ENCODE results near the gene ARL10. TPM values are rescaled to one million over a fixed set of nuclear protein-coding genes. Genes with fewer than 3 reads are reported as not detected.

Gene ARL10
- total RNA-seq, 1 donor: 13.4 TPM

GRCh38 chr5:176394096-176394495, 28.8 kb downstream of the ARL10 start:
- no peak for TF ChIP-seq CTCF (IDR thresholded peaks at IDR 0.05; ENCODE audit: insufficient read depth, low read depth, low read length)
- no peak for DNase-seq (ENCODE audit: low read depth)

GRCh38 chr5:176394881-176395675, 29.8 kb downstream of the ARL10 start:
- TF ChIP-seq CTCF (IDR thresholded peaks at IDR 0.05; ENCODE audit: insufficient read depth, low read depth, low read length): no peak
- H3K4me3 ChIP-seq (ENCODE audit: low read depth, low read length): no peak overlapping the region
- DNase-seq (ENCODE audit: low read depth): peak; percentile 73

More at GRCh38 chr5:176394096-176394495, 28.8 kb downstream of the ARL10 start:
- no peak overlapping the region for H3K4me3 ChIP-seq (ENCODE audit: low read depth, low read length)

GRCh38 chr5:176396330-176396729, 31.0 kb downstream of the ARL10 start:
- H3K4me3 ChIP-seq (ENCODE audit: low read depth, low read length): no peak overlapping the region
- no peak for TF ChIP-seq CTCF (IDR thresholded peaks at IDR 0.05; ENCODE audit: insufficient read depth, low read depth, low read length)
- peak; percentile 69 for DNase-seq (ENCODE audit: low read depth)

- no peak for DNase-seq (ENCODE audit: low read depth)
- no peak overlapping the region for H3K4me3 ChIP-seq (ENCODE audit: low read depth, low read length)
- TF ChIP-seq CTCF (IDR thresholded peaks at IDR 0.05; ENCODE audit: insufficient read depth, low read depth, low read length): no peak
These were observed 32.6 kb downstream of the ARL10 start for GRCh38 chr5:176397736-176398420.

- no peak overlapping the region for H3K4me3 ChIP-seq (ENCODE audit: low read depth, low read length)
- no peak for TF ChIP-seq CTCF (IDR thresholded peaks at IDR 0.05; ENCODE audit: insufficient read depth, low read depth, low read length)
- no peak for DNase-seq (ENCODE audit: low read depth)
These were observed 35.3 kb downstream of the ARL10 start for GRCh38 chr5:176400382-176401156.

- no peak for DNase-seq (ENCODE audit: low read depth)
- H3K4me3 ChIP-seq (ENCODE audit: low read depth, low read length): no peak overlapping the region
- no peak for TF ChIP-seq CTCF (IDR thresholded peaks at IDR 0.05; ENCODE audit: insufficient read depth, low read depth, low read length)
These were observed 36.3 kb downstream of the ARL10 start for GRCh38 chr5:176401281-176402205.
